ENCODE results near the gene PCDHB10.

GRCh38 chr5:141236516-141237313 is 44.6 kb downstream of the PCDHB10 start:
- TF ChIP-seq EP300 (IDR thresholded peaks at IDR 0.05) (no peak), CTCF (IDR thresholded peaks at IDR 0.05) (no peak), POLR2AphosphoS5 (IDR thresholded peaks at IDR 0.05) (no peak), POLR2A (IDR thresholded peaks at IDR 0.05) (no peak)

Measured in upper lobe of left lung (tissue), 4 donors.